ENCODE results near the gene OLFM2. TPM values are rescaled to one million over a fixed set of nuclear protein-coding genes. Genes with fewer than 3 reads are reported as not detected.

Gene OLFM2
- total and polyA plus RNA-seq, 3 donors from 2014 or later, result 15.9 to 27.0 (median 22.5) TPM

- H3K4me1 ChIP-seq, result peaks cover 5% of the 10 kb centered on the region
- H3K9me3 ChIP-seq, result no peaks in the 10 kb centered on the region
- no peak for DNase-seq
- H3K36me3 ChIP-seq (ENCODE audit: low read depth, missing control alignments), result no peaks in the 10 kb centered on the region
- no peaks in the 10 kb centered on the region for H3K27me3 ChIP-seq
- WGBS, 2 donors, result 63 to 71% methylated on average over 4 to 10 of the region's 10 CpGs
- intact Hi-C loops (cut with DNase I; ENCODE audit: low total_unique reads), result no loop called here
- TF ChIP-seq, protein P1, sequence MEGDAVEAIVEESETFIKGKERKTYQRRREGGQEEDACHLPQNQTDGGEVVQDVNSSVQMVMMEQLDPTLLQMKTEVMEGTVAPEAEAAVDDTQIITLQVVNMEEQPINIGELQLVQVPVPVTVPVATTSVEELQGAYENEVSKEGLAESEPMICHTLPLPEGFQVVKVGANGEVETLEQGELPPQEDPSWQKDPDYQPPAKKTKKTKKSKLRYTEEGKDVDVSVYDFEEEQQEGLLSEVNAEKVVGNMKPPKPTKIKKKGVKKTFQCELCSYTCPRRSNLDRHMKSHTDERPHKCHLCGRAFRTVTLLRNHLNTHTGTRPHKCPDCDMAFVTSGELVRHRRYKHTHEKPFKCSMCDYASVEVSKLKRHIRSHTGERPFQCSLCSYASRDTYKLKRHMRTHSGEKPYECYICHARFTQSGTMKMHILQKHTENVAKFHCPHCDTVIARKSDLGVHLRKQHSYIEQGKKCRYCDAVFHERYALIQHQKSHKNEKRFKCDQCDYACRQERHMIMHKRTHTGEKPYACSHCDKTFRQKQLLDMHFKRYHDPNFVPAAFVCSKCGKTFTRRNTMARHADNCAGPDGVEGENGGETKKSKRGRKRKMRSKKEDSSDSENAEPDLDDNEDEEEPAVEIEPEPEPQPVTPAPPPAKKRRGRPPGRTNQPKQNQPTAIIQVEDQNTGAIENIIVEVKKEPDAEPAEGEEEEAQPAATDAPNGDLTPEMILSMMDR (IDR thresholded peaks at IDR 0.05), result no peak
- no peak for TF ChIP-seq POLR2A (IDR thresholded peaks at IDR 0.05)
- H3K4me3 ChIP-seq, result no peak overlapping the region
- no peak overlapping the region for H3K27ac ChIP-seq
Measured at GRCh38 chr19:9883231-9883758, 53.0 kb downstream of the OLFM2 start.

- Histone ChIP-seq H3K36me3 (ENCODE audit: low read depth, missing control alignments) (no peaks in the 10 kb centered on the region), H3K27ac (no peak overlapping the region), H3K4me3 (no peak overlapping the region), H3K27me3 (no peaks in the 10 kb centered on the region), H3K9me3 (no peaks in the 10 kb centered on the region), H3K4me1 (peaks cover 5% of the 10 kb centered on the region)
- intact Hi-C loops (cut with DNase I; ENCODE audit: low total_unique reads), result no loop called here
- DNase-seq, result no peak
- 82 to 84% methylated on average over 9 of the region's 9 CpGs for whole genome bisulfite sequencing, 2 donors
- TF ChIP-seq POLR2A (IDR thresholded peaks at IDR 0.05), result no peak
- TF ChIP-seq, protein P1 (IDR thresholded peaks at IDR 0.05), result no peak
Measured at GRCh38 chr19:9881720-9882119, 54.6 kb downstream of the OLFM2 start.

- intact Hi-C loops (cut with DNase I; ENCODE audit: low total_unique reads), result no loop called here
- 80 to 85% methylated on average over 11 of the region's 11 CpGs for WGBS, 2 donors
- Histone ChIP-seq H3K9me3 (no peaks in the 10 kb centered on the region), H3K27ac (no peak overlapping the region), H3K4me3 (no peak overlapping the region), H3K36me3 (ENCODE audit: low read depth, missing control alignments) (no peaks in the 10 kb centered on the region), H3K4me1 (no peaks in the 10 kb centered on the region), H3K27me3 (no peaks in the 10 kb centered on the region)
- DNase-seq, result no peak
- TF ChIP-seq, protein P1 (IDR thresholded peaks at IDR 0.05), result no peak
- no peak for TF ChIP-seq POLR2A (IDR thresholded peaks at IDR 0.05)
Measured at GRCh38 chr19:9878511-9879196, 57.7 kb downstream of the OLFM2 start.

- no peaks in the 10 kb centered on the region for H3K27me3 ChIP-seq
- no peak for TF ChIP-seq POLR2A (IDR thresholded peaks at IDR 0.05)
- TF ChIP-seq, protein P1 (IDR thresholded peaks at IDR 0.05), result no peak
- H3K4me1 ChIP-seq, result no peaks in the 10 kb centered on the region
- DNase-seq, result no peak
- intact Hi-C loops (cut with DNase I; ENCODE audit: low total_unique reads), result no loop called here
- 93 to 96% methylated on average over 10 of the region's 10 CpGs for WGBS, 2 donors
- H3K27ac ChIP-seq, result no peak overlapping the region
- H3K36me3 ChIP-seq (ENCODE audit: low read depth, missing control alignments), result no peaks in the 10 kb centered on the region
- no peaks in the 10 kb centered on the region for H3K9me3 ChIP-seq
- no peak overlapping the region for H3K4me3 ChIP-seq
Measured at GRCh38 chr19:9877780-9878510, 58.4 kb downstream of the OLFM2 start.
